Measurements from ENCODE around the gene SBF2.
A peak's percentile ranks its signal among the peaks of the same experiment; 100 is the strongest.

The SBF2 gene

GRCh38 chr11:10303558-10304363 is 9.7 kb upstream of the SBF2 start:
- TF ChIP-seq, protein P1, sequence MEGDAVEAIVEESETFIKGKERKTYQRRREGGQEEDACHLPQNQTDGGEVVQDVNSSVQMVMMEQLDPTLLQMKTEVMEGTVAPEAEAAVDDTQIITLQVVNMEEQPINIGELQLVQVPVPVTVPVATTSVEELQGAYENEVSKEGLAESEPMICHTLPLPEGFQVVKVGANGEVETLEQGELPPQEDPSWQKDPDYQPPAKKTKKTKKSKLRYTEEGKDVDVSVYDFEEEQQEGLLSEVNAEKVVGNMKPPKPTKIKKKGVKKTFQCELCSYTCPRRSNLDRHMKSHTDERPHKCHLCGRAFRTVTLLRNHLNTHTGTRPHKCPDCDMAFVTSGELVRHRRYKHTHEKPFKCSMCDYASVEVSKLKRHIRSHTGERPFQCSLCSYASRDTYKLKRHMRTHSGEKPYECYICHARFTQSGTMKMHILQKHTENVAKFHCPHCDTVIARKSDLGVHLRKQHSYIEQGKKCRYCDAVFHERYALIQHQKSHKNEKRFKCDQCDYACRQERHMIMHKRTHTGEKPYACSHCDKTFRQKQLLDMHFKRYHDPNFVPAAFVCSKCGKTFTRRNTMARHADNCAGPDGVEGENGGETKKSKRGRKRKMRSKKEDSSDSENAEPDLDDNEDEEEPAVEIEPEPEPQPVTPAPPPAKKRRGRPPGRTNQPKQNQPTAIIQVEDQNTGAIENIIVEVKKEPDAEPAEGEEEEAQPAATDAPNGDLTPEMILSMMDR (IDR thresholded peaks at IDR 0.05; ENCODE audit: borderline replicate concordance, insufficient read depth, low read depth, low read length) = no peak
- peak overlapping the region; percentile 59 for H3K4me3 ChIP-seq (ENCODE audit: low read depth, low read length)

- TF ChIP-seq, protein P1 (IDR thresholded peaks at IDR 0.05; ENCODE audit: borderline replicate concordance, insufficient read depth, low read depth, low read length) = no peak
- peak overlapping the region; percentile 59 for H3K4me3 ChIP-seq (ENCODE audit: low read depth, low read length)
Measured at GRCh38 chr11:10302744-10303557, 8.9 kb upstream of the SBF2 start.

- TF ChIP-seq, protein P1 (IDR thresholded peaks at IDR 0.05; ENCODE audit: borderline replicate concordance, insufficient read depth, low read depth, low read length) = no peak
- peak overlapping the region; percentile 59 for H3K4me3 ChIP-seq (ENCODE audit: low read depth, low read length)
Measured at GRCh38 chr11:10302359-10302743, 8.3 kb upstream of the SBF2 start.

DNA sequence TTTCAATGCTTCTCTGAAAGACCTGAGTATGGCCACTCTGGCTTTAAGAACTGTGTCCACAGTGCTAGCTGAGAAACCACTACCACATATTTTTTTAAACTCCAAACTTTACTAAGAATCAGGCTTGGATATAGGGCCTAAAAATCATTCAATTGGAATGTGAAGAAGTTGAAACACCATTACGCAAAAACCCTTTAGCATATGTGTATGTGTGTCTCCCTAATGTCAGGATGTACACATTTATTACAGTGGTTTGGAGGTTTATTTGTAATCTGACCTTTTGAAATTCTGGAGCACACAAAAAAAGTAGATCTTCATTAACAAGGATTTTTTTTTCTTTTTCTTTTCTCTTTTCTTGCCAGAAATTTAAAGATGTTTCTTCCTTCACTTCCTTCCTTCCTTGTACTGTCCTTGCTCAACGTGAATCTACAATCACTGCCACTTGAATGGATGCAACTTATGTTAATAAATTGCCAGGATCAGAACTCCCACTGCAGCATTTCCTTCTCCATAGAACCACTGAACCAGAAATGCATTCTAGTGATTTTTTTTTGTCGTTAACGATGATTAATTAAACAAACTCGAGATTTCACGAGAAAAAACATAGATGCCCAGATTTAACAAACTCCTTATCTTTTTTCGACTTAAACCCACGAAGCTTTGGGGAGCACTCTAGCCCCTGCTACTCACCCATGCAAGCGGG is 7.8 kb upstream of the SBF2 start:
- H3K4me3 ChIP-seq (ENCODE audit: low read depth, low read length) = no peak overlapping the region
- TF ChIP-seq, protein P1 (IDR thresholded peaks at IDR 0.05; ENCODE audit: borderline replicate concordance, insufficient read depth, low read depth, low read length) = no peak

- TF ChIP-seq, protein P1 (IDR thresholded peaks at IDR 0.05; ENCODE audit: borderline replicate concordance, insufficient read depth, low read depth, low read length) = peak; percentile 44; the same call in 1 of the 2 replicates
- no peak overlapping the region for H3K4me3 ChIP-seq (ENCODE audit: low read depth, low read length)
Measured at GRCh38 chr11:10298342-10298741, 4.3 kb upstream of the SBF2 start.

DNA sequence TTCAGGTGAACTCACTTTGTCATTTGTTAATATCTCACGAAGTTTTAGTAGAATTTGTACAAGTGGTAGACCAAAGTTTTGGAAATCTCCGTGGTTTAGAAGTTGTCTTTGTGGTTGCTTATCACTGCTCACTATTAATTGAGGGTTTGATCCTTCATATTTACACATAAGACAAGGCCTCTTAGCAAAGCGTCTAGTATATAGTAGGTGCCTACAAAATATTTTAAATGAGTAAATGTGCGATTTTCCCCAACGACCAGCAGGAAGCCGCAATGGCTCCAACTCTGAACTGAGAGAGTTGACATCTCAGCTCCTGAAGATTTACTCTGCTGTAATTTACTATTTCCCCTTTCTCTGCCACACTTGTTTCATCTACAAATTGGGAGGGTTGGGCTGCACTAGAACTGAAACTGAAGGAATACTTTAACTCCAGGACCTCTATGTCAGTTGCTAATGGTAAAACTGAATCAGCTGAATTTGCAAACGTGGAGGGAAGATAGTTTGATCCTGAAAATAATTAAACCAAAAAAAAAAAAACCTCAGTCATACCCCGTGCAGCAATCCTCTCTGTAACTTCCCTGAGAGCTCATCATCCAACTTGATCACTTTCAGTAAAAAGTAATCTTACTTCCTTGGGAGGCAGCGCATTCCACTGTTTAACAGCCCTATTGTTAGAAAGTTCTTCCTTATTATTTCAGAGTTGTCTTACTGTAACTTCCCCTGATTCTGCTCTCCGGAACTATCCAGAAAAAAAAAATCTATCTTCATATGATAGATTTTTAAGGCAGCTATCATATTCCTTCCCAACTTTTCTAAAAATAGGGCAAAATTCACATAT is 1.3 kb upstream of the SBF2 start:
- TF ChIP-seq, protein P1 (IDR thresholded peaks at IDR 0.05; ENCODE audit: borderline replicate concordance, insufficient read depth, low read depth, low read length) = no peak
- no peak overlapping the region for H3K4me3 ChIP-seq (ENCODE audit: low read depth, low read length)
